H1 (cell line): ENCODE measurements around the gene CACNA2D1. TPM values are rescaled to one million over a fixed set of nuclear protein-coding genes. Genes with fewer than 3 reads are reported as not detected.

Experiments
- CTCF ChIA-PET: fragments of 300-600 bp; sonication (Branson Sonifier 250); formaldehyde crosslinking; loops from one replicate; lab custom pipeline; 2021; ENCODE audit not compliant: partially characterized antibody; lab: Charles Lee
- POLR2A ChIA-PET: fragments of 300-600 bp; sonication (Branson Sonifier 250); formaldehyde crosslinking; loops from one replicate; lab custom pipeline; 2021; ENCODE audit warnings: inconsistent platforms; ENCODE audit not compliant: partially characterized antibody; lab: Charles Lee
- DNase-seq, 2 experiments: peaks; one replicate each; pipeline versions ENCODE4 v3.0.0 to v3.0.0-alpha.2; 2010 to 2022; ENCODE audit warnings: low spot score in 2 of 2, low read depth in 1 of 2, mixed read lengths in 1 of 2
- FAIRE-seq: peaks from 2 replicates; lab custom pipeline; 2011; peaks lifted over from hg19 to GRCh38; lab: Jason Lieb, UNC
- H2AFZ ChIP-seq: 2 replicates; pipeline ENCODE4 v1.8.1; 2012; ENCODE audit warnings: low read length, inconsistent platforms
- H2AK5ac ChIP-seq: 2 replicates; pipeline ENCODE4 v1.6.1; 2013; ENCODE audit warnings: low read depth, low read length
- H2BK120ac ChIP-seq: replicated peaks from 2 replicates; pipeline ENCODE3; 2013; ENCODE audit warnings: low read depth, low read length, inconsistent platforms
- H2BK12ac ChIP-seq: 2 replicates; pipeline ENCODE4 v1.6.1; 2013; ENCODE audit warnings: low read depth, low read length
- H2BK15ac ChIP-seq: 2 replicates; pipeline ENCODE4 v1.6.1; 2013; ENCODE audit warnings: low read length
- H2BK20ac ChIP-seq: 2 replicates; pipeline ENCODE4 v1.6.1; 2013; ENCODE audit warnings: low read length
- H2BK5ac ChIP-seq: 2 replicates; pipeline ENCODE4 v1.6.1; 2013; ENCODE audit warnings: low read depth, low read length
- H3K14ac ChIP-seq: 2 replicates; pipeline ENCODE4 v1.6.1; 2013; ENCODE audit warnings: inconsistent platforms; ENCODE audit not compliant: insufficient read length
- H3K18ac ChIP-seq: 2 replicates; pipeline ENCODE4 v1.6.1; 2013; ENCODE audit warnings: low read length; ENCODE audit errors: extremely low read depth
- H3K23ac ChIP-seq: 2 replicates; pipeline ENCODE4 v1.6.1; 2013; ENCODE audit warnings: inconsistent platforms; ENCODE audit not compliant: insufficient read length
- H3K23me2 ChIP-seq: 2 replicates; pipeline ENCODE4 v1.6.1; 2013; ENCODE audit warnings: low read depth, low read length
- H3K27ac ChIP-seq: 2 replicates; pipeline ENCODE4 v1.6.1; 2011; ENCODE audit warnings: low read depth, low read length, inconsistent platforms
- H3K27me3 ChIP-seq, 4 experiments: replicated peaks in 1 of 4; 1 replicate in 1 of 4; 2 replicates in 3 of 4; pipeline versions ENCODE4 v1.6.1 to v1.8.1; 2011 to 2013; ENCODE audit warnings: low read length in 3 of 4, mild to moderate bottlenecking in 3 of 4, inconsistent platforms in 2 of 4, mixed read lengths in 2 of 4, moderate library complexity in 1 of 4; ENCODE audit not compliant: control insufficient read depth in 3 of 4, insufficient read depth in 3 of 4; ENCODE audit errors: extremely low read depth in 1 of 4
- H3K36me3 ChIP-seq, 4 experiments: 2 replicates each; pipeline versions ENCODE4 v1.6.1 to v1.8.1; 2011 to 2013; ENCODE audit warnings: mild to moderate bottlenecking in 4 of 4, low read length in 3 of 4, moderate library complexity in 2 of 4, control low read depth in 1 of 4, inconsistent platforms in 1 of 4; ENCODE audit not compliant: insufficient read depth in 4 of 4, control insufficient read depth in 2 of 4
- H3K4ac ChIP-seq: replicated peaks from 2 replicates; pipeline ENCODE3; 2013; ENCODE audit warnings: low read length, low read depth, mixed read lengths, inconsistent platforms; ENCODE audit not compliant: insufficient read length
- H3K4me1 ChIP-seq, 4 experiments: replicated peaks in 1 of 4; 1 replicate in 1 of 4; 2 replicates in 3 of 4; pipeline versions ENCODE4 v1.6.1 to v1.8.1; 2011 to 2013; ENCODE audit warnings: low read length in 3 of 4, inconsistent platforms in 2 of 4, mixed read lengths in 1 of 4; ENCODE audit not compliant: insufficient read depth in 4 of 4, control insufficient read depth in 3 of 4
- H3K4me2 ChIP-seq, 2 experiments: 2 replicates each; pipeline versions ENCODE4 v1.6.1 to v1.8.1; 2011 to 2013; ENCODE audit warnings: low read depth in 2 of 2, low read length in 2 of 2, control low read depth in 1 of 2, inconsistent platforms in 1 of 2, mild to moderate bottlenecking in 1 of 2; ENCODE audit not compliant: insufficient read depth in 1 of 2
- H3K4me3 ChIP-seq, 4 experiments: fragments of 200-600, 300-600 bp in 1 of 4; sonication (generic), shearing (Covaris generic), sonication (Bioruptor Twin) in 1 of 4; 2 replicates each; pipeline versions ENCODE4 v1.5.1 to v1.8.1; 2011 to 2016; ENCODE audit warnings: low read length in 4 of 4, low read depth in 3 of 4, control low read depth in 2 of 4, inconsistent platforms in 2 of 4, mild to moderate bottlenecking in 2 of 4, mixed read lengths in 1 of 4, moderate library complexity in 1 of 4; ENCODE audit not compliant: insufficient read depth in 2 of 4; ENCODE audit errors: extremely low read depth in 1 of 4
- H3K56ac ChIP-seq: replicated peaks from 2 replicates; pipeline ENCODE3; 2013; ENCODE audit warnings: low read depth, mild to moderate bottlenecking, mixed read lengths, low read length, inconsistent platforms; ENCODE audit not compliant: insufficient read length
- H3K79me1 ChIP-seq: 2 replicates; pipeline ENCODE4 v1.6.1; 2013; ENCODE audit warnings: low read depth, low read length, control low read depth
- H3K79me2 ChIP-seq, 2 experiments: 2 replicates each; pipeline versions ENCODE4 v1.6.1 to v1.8.1; 2012 to 2013; ENCODE audit warnings: low read length in 2 of 2, mild to moderate bottlenecking in 2 of 2, inconsistent platforms in 1 of 2; ENCODE audit not compliant: insufficient read depth in 2 of 2, control insufficient read depth in 1 of 2
- H3K9ac ChIP-seq, 4 experiments: replicated peaks in 1 of 4; 1 replicate in 1 of 4; 2 replicates in 3 of 4; pipeline versions ENCODE4 v1.6.1 to v1.8.1; 2011 to 2013; ENCODE audit warnings: low read depth in 3 of 4, low read length in 3 of 4, control low read depth in 2 of 4, mild to moderate bottlenecking in 2 of 4, moderate library complexity in 2 of 4, inconsistent platforms in 1 of 4; ENCODE audit errors: extremely low read depth in 1 of 4
- H3K9me3 ChIP-seq, 2 experiments: 2 replicates each; pipeline versions ENCODE4 v1.6.1 to v1.8.1; 2012 to 2013; ENCODE audit warnings: mild to moderate bottlenecking in 2 of 2, moderate library complexity in 2 of 2, control low read depth in 1 of 2, inconsistent platforms in 1 of 2, low read depth in 1 of 2, low read length in 1 of 2, mixed read lengths in 1 of 2; ENCODE audit not compliant: insufficient read depth in 2 of 2
- H4K20me1 ChIP-seq, 2 experiments: replicated peaks in 1 of 2; 2 replicates each; pipeline versions ENCODE3 to v1.8.1; 2011 to 2013; ENCODE audit warnings: inconsistent platforms in 2 of 2, low read length in 2 of 2, mild to moderate bottlenecking in 1 of 2; ENCODE audit not compliant: insufficient read depth in 2 of 2, control insufficient read depth in 1 of 2
- H4K5ac ChIP-seq: 2 replicates; pipeline ENCODE4 v1.6.1; 2013; ENCODE audit warnings: low read length, low read depth, mixed read lengths, inconsistent platforms; ENCODE audit not compliant: insufficient read length
- H4K8ac ChIP-seq: 2 replicates; pipeline ENCODE4 v1.8.0; 2013; ENCODE audit warnings: mild to moderate bottlenecking, moderate library complexity, low read length, inconsistent platforms; ENCODE audit not compliant: insufficient read depth; ENCODE audit errors: extremely low read depth
- H4K91ac ChIP-seq: replicated peaks from 2 replicates; pipeline ENCODE3; 2013; ENCODE audit warnings: low read length, mixed read lengths, inconsistent platforms; ENCODE audit not compliant: insufficient read length
- BRCA1 ChIP-seq: IDR thresholded peaks from 2 replicates; pipeline ENCODE4 v1.6.1; 2012; ENCODE audit warnings: low read depth, low read length, improper control_type of control experiment
- CBX5 ChIP-seq: fragments of 300-800, 300-1000 bp; sonication (generic); IDR thresholded peaks from 2 replicates; pipeline ENCODE4 v1.7.1; 2016; ENCODE audit warnings: antibody characterized with exemption, low read length, low read depth
- CTBP2 ChIP-seq: IDR thresholded peaks from 2 replicates; pipeline ENCODE4 v1.7.0; 2011; ENCODE audit warnings: borderline replicate concordance, mild to moderate bottlenecking, moderate library complexity, mixed read lengths, low read length; ENCODE audit not compliant: insufficient read depth, insufficient read length
- EZH2 ChIP-seq: fragments of 200-600 bp; sonication (generic); IDR thresholded peaks from 2 replicates; pipeline ENCODE4 v1.7.1; 2012; ENCODE audit warnings: low read depth, mild to moderate bottlenecking, moderate library complexity, low read length, inconsistent platforms; ENCODE audit not compliant: severe bottlenecking
- GTF2F1 ChIP-seq: IDR thresholded peaks from 2 replicates; pipeline ENCODE4 v1.6.1; 2012; ENCODE audit warnings: low read depth, low read length, improper control_type of control experiment, borderline replicate concordance
- NANOG ChIP-seq: IDR thresholded peaks from 2 replicates; pipeline ENCODE4 v1.6.1; 2011; ENCODE audit warnings: low read length, low read depth, mild to moderate bottlenecking, inconsistent platforms; ENCODE audit not compliant: insufficient read depth, poor library complexity, severe bottlenecking
- RXRA ChIP-seq: IDR thresholded peaks from 2 replicates; pipeline ENCODE4 v1.6.1; 2011; ENCODE audit warnings: low read depth, mild to moderate bottlenecking, low read length, moderate library complexity; ENCODE audit not compliant: insufficient read depth
- SAP30 ChIP-seq: fragments of 300-600 bp; sonication (generic); IDR thresholded peaks from 2 replicates; pipeline ENCODE4 v1.7.1; 2012; ENCODE audit warnings: low read length, moderate library complexity, mild to moderate bottlenecking, inconsistent platforms; ENCODE audit not compliant: insufficient read depth, insufficient replicate concordance
- TAF7 ChIP-seq: optimal IDR thresholded peaks from 2 replicates; pipeline ENCODE3; 2011; ENCODE audit warnings: low read depth, mild to moderate bottlenecking, inconsistent platforms, low read length, moderate library complexity, borderline replicate concordance
- YY1 ChIP-seq: IDR thresholded peaks from 2 replicates; pipeline ENCODE4 v1.6.1; 2011; ENCODE audit warnings: low read depth, mild to moderate bottlenecking, low read length
- ZNF274 ChIP-seq: IDR thresholded peaks from 2 replicates; pipeline ENCODE4 v1.7.0; 2012; ENCODE audit warnings: low read length, borderline replicate concordance; ENCODE audit errors: extremely low read depth
- polyA plus RNA-seq, 7 experiments: library from polyadenylated mRNA; depleted of rRNA in 3 of 7; stranded (reverse) in 5 of 7; unstranded in 2 of 7; fragments of >200 nt in 5 of 7; fragments of 200-250 nt in 2 of 7; gene quantifications; 1 replicate in 5 of 7; 2 replicates in 1 of 7; 4 replicates in 1 of 7; pipeline versions ENCODE4 v1.2.1 to v1.2.3, GENCODE V29; 2011 to 2013; ENCODE audit warnings: missing spikeins in 2 of 7, mixed read lengths in 2 of 7
- total RNA-seq: library from RNA; stranded (reverse); fragmentation: NEBNext Ultra II Directional; extraction: Animal tissue kit (Norgen Biotek cat#: 25700); gene quantifications from 2 replicates; pipeline ENCODE4 v1.2.1, GENCODE V29; 2021

Gene CACNA2D1
- total and polyA plus RNA-seq, 2 of the 8 experiments (the other 6 are each of a cell fraction or from before 2014, with no cell fraction given), result 4.3 to 27.3 TPM

- Histone ChIP-seq H2AK5ac (no peak overlapping the region), H3K79me2 (peaks cover 0 to 15% of the 10 kb centered on the region in 2 experiments; a peak in 2 of 4 replicates), H2BK15ac (no peak overlapping the region), H2BK20ac (no peak overlapping the region), H3K79me1 (no peaks in the 10 kb centered on the region), H3K4me1 (peaks cover 2 to 8% (median 5%) of the 10 kb centered on the region in 4 experiments; a peak in 6 of 7 replicates), H3K56ac (no peak overlapping the region), H3K23ac (no peak overlapping the region), H2BK120ac (no peak overlapping the region), H3K27me3 (no peaks in the 10 kb centered on the region), H4K91ac (no peak overlapping the region), H3K36me3 (no peaks in the 10 kb centered on the region), H3K4ac (no peak overlapping the region), H3K14ac (no peak overlapping the region), H3K9ac (no peak overlapping the region), H4K5ac (no peak overlapping the region), H2BK5ac (no peak overlapping the region), H4K20me1 (no peaks in the 10 kb centered on the region), H4K8ac (no peak overlapping the region), H3K27ac (no peak overlapping the region), H3K4me2 (no peak overlapping the region), H3K9me3 (no peaks in the 10 kb centered on the region), H3K23me2 (no peaks in the 10 kb centered on the region), H3K4me3 (no peak overlapping the region), H2AFZ (no peak overlapping the region), H2BK12ac (no peak overlapping the region), H3K18ac (no peak overlapping the region)
- FAIRE-seq, result no peak
- CTCF ChIA-PET, result interaction anchor here (0.9 to 1.2 kb wide), 2 partner anchors 13 to 22 kb away, joined by 3 read pairs; no protein-coding TSS in a partner anchor
- POLR2A ChIA-PET, result no interaction called here
- TF ChIP-seq SAP30 (no peak), GTF2F1 (no peak), CBX5 (no peak), EZH2 (no peak), CTBP2 (no peak), ZNF274 (no peak), TAF7 (no peak), RXRA (no peak), YY1 (no peak), NANOG (no peak), BRCA1 (no peak)
- DNase-seq, result no peak
These were observed 52.6 kb downstream of the CACNA2D1 start for GRCh38 chr7:82390936-82391335.
